Measurements from ENCODE around the gene ACSF3.
A peak's percentile ranks its signal among the peaks of the same experiment; 100 is the strongest.
"Not testable (repeated sequence)": the region's sequence is repeated elsewhere in the genome, so short reads cannot be mapped to it uniquely, and the experiment has no call there.

ACSF3 gene

GRCh38 chr16:89074072-89074674, 19.5 kb upstream of the ACSF3 start:
- not testable (repeated sequence) for DNase-seq

GRCh38 chr16:89074803-89075688, 18.6 kb upstream of the ACSF3 start:
- DNase-seq: no peak

- DNase-seq: no peak
Measured at GRCh38 chr16:89076159-89076558, 17.5 kb upstream of the ACSF3 start.

GRCh38 chr16:89077076-89077475, 16.6 kb upstream of the ACSF3 start:
- DNase-seq: no peak

GRCh38 chr16:89078172-89078571, 15.5 kb upstream of the ACSF3 start:
- DNase-seq: no peak

GRCh38 chr16:89079434-89079980, 14.1 kb upstream of the ACSF3 start:
- no peak for DNase-seq

- DNase-seq: no peak
Measured at GRCh38 chr16:89080196-89080853, 13.3 kb upstream of the ACSF3 start.

GRCh38 chr16:89081556-89081955, 12.1 kb upstream of the ACSF3 start:
- no peak for DNase-seq

- DNase-seq: no peak
Measured at GRCh38 chr16:89084411-89084810, 9.2 kb upstream of the ACSF3 start.

GRCh38 chr16:89084814-89085612, 8.6 kb upstream of the ACSF3 start:
- DNase-seq: no peak

- no peak for DNase-seq
Measured at GRCh38 chr16:89085755-89086154, 7.9 kb upstream of the ACSF3 start.

- DNase-seq: no peak
Measured at GRCh38 chr16:89087922-89088497, 5.6 kb upstream of the ACSF3 start.

GRCh38 chr16:89089120-89089519, 4.5 kb upstream of the ACSF3 start:
- DNase-seq: no peak

GRCh38 chr16:89090182-89090630, 3.4 kb upstream of the ACSF3 start:
- DNase-seq: no peak

GRCh38 chr16:89090669-89091426, 2.8 kb upstream of the ACSF3 start:
- DNase-seq: no peak

GRCh38 chr16:89092013-89092412, 1.6 kb upstream of the ACSF3 start:
- DNase-seq: no peak

GRCh38 chr16:89093252-89093601, 425 bp upstream of the ACSF3 start:
- DNase-seq: not testable (repeated sequence)

- DNase-seq: peak; percentile 33 to 42
Measured at GRCh38 chr16:89094252-89094879, 714 bp downstream of the ACSF3 start.

- no peak for DNase-seq
Measured at GRCh38 chr16:89094880-89095258, 1.2 kb downstream of the ACSF3 start.

GRCh38 chr16:89095491-89095951, 1.9 kb downstream of the ACSF3 start:
- DNase-seq: no peak

Data from stimulated activated CD4-positive, alpha-beta T cell treated with anti-CD3 and anti-CD28 coated beads, Interleukin-2, amount 100 ng/mL, for 24 hours (primary cell).